ENCODE results near the gene RUBCNL.
A peak's percentile ranks its signal among the peaks of the same experiment; 100 is the strongest.
"Not testable (repeated sequence)": the region's sequence is repeated elsewhere in the genome, so short reads cannot be mapped to it uniquely, and the experiment has no call there.

Gene RUBCNL

GRCh38 chr13:46374710-46375109, 12.3 kb downstream of the RUBCNL start:
- DNase-seq (ENCODE audit: low spot score) = no peak

- no peak for DNase-seq (ENCODE audit: low spot score)
These were observed 13.4 kb downstream of the RUBCNL start for GRCh38 chr13:46373623-46374022.

DNA sequence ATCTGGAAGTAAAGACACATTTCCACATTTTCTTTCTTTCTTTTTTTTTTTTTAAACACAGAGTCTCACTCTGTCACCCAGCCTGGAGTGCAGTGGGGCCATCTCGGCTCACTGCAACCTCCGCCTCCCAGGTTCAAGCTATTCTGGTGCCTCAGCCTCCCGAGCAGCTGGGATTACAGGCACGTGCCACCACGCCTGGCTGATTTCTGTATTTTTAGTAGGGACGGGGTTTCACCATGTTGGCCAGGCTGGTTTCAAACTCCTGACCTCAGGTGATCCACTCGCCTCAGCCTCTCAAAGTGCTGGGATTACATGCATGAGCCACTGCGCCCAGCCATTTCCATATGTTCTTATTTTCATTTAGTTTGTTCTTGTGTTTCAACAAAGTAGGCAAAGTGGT, 14.1 kb downstream of the RUBCNL start:
- not testable (repeated sequence) for DNase-seq (ENCODE audit: low spot score)

- DNase-seq (ENCODE audit: low spot score) = no peak
These were observed 15.0 kb downstream of the RUBCNL start for GRCh38 chr13:46372071-46372470.

DNA sequence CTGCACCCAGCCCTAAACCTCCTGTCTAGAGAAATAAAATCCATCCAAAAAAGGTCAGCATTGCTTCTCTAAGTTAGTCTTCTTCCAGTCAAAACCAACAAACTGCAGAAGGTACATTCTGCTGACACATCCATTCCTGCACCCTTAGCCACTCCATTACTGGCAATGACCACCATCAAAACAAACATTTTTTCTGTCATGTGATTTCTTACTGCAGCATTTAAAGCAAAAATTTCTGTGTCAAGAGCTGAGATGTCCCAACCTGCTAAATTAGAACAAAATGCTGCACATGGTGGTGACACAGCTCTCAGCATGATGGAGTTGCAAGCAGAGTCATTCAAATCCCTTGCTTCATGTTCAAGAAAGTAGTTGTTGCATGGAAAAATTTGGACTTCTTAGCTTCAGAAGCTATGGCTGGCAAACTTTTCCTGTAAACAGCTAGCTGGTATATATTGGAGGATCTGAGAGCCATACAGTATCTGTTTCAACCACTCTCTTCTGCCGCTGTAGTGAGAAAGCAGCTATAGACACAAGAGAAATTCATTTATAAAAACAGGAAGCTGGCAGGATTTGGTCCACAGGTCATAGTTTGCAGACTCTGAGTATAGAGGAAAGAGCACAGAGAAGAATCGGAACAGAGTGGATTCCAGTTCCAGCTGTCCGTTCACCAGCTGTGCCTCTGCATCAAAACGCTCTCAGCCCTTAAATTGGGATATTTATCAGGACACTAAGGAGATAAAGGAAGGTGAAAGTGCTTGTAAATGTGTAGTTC, 17.4 kb downstream of the RUBCNL start:
- no peak for DNase-seq (ENCODE audit: low spot score)

DNA sequence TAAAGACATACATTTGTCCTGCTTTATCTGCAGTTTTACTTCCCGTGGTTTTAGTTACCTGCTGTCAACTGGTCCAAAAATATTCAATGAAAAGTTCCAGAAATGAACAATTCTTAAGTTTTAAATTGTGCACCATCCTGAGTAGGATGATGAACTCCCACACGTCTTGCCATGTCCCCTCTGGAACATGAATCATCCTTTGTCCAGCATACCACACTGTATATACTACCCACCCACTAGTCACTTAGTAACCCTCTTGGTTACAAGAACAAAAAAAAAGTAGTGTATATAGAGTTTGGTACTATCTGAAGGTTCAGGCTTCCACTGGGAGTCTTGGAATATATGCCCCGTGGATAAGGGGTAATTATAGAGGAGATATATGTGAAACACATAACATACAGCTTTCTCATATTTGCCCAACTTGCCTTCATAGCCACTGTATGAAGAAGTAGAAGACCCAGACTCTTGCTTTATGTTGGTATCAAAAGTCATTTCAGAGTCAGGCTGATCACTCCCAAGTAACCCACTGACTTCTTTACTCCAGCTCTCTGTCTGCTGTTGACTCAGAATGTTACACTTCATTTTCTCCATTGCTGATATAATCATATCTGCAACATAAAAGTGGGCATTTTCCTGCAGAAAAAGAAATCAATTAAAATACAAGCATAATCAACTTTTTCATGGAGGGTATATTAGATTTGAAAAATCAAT, 19.3 kb downstream of the RUBCNL start:
- no peak for DNase-seq (ENCODE audit: low spot score)

DNA sequence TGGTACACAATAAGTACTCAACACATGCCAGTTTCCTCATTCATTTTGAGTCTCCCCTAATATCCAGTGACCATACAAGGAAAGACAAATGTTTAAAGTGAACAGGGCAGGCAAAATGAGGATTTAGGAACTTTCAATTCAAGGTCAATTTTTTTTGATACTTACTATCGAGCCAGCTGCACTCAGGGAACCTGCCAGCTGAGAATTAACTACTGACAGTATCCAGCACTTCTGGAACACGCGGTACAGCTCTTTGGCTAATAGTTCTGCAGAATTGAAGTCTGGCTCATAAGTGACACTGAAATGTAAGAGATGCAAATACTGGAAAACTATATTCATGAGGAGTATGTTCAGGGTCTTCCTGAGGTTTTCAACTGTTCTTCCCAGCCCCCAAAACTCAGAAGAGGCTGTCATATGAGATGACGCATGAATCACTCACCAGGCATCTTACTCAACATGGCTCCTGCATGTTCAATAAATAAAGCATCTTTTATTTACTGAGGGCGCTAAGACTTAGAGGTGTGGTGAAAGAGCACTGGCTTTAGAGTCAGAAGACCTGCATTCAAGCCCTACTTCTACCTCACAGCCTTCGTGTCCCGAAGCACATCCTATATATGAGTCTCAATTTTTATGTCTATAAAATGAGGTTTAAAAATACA, 25.6 kb downstream of the RUBCNL start:
- no peak for DNase-seq (ENCODE audit: low spot score)

DNA sequence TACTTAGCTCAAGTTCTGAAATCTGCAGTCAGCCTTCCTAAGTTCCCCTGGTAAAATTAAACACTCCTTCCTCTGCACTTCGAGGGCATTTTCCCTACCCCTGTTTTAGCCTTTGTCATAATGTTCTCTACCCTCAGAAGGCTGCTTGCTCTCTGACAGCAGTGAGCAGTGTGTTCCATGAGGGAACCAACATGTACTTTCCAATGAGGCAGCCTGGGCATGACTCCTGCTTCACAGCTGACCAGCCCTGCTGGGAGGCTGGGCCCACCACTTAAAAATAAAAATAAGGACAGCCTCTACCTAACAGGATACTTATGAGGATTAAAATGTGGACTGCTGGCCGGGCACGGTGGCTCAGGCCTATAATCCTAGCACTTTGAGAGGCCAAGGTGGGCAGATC, 26.4 kb downstream of the RUBCNL start:
- DNase-seq (ENCODE audit: low spot score) = no peak

DNA sequence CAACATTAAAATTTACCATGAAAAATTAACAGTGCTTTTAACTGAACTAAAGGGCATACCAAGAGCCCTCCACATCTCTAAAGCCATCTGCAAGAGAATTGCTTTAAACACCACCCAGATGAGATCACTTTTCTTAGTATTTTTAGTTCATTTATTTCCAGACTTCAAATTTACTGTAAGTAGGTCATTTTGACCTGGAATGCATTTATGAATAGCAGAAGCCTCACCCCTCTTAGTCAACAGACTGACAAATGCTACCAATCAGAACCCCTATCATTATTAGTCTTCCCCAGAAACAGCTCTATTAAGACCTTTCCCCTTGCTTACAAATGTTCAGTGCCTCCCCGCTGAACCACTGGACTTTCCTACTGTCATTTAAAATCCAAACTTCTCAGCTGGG, 27.3 kb downstream of the RUBCNL start:
- no peak for DNase-seq (ENCODE audit: low spot score)

GRCh38 chr13:46355901-46356590, 31.0 kb downstream of the RUBCNL start:
- no peak for DNase-seq (ENCODE audit: low spot score)

- DNase-seq (ENCODE audit: low spot score) = no peak
These were observed 32.0 kb downstream of the RUBCNL start for GRCh38 chr13:46355088-46355468.

DNA sequence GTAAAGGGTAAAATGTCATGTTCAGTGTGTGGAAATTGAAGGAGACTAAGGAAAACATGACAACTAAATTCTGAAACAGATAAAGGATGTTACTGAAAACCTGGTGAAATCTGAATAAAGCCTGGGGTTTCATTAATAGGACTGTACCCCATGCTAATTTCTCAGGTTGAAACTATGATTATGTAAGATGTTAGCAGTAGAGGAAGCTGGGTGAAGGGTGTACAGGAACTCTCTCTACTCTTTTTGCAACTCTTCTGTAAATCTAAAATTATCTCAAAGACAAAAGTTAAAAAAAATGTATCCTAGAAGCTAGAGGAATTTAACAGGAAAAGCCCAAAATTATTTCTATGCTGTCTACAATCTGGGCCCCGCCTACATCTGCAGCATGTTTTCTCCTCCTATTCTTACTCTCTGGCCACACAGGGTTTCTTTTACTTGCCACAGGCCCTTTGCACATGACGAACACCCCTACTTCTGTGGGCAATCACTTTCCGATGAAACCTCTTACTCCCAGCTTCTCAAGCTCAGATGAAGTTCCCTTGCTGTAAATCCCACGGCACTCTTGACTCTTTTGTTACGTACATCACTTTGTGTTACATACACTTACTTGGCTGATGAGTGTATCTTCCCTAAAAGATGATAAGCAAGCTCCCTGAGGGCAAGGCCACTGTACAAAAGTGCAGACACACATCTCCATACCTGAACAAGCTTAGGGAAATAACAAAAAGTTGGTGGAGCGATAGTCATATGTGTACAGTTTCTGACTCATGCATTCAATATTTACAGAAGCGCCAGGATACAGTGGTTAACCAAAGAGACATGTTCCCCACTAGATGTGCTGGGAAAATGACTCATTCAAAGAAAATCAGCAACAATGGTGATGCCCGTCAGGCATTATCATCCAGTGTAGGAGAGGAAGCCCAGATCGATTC, 32.6 kb downstream of the RUBCNL start:
- peak; percentile 29 for DNase-seq (ENCODE audit: low spot score)

DNA sequence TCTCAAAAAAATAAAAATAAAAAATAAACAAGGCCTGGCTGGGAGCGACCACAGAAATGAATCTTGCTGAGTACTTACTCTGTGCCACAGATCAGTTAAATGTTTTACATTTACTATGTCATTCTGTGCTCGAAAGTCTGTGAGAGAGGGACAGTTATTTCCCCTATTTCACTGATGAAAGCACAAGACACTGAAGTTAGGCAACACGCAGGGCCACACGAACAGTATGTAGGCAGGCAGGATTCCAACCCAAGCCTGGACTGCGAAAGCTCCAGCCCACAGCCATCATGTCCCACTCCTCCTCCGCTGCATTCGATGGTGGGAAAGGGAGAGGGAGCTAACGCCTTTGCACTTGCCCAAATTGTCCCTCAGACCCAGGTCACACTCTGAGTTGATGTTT, 34.2 kb downstream of the RUBCNL start:
- DNase-seq (ENCODE audit: low spot score) = no peak

DNA sequence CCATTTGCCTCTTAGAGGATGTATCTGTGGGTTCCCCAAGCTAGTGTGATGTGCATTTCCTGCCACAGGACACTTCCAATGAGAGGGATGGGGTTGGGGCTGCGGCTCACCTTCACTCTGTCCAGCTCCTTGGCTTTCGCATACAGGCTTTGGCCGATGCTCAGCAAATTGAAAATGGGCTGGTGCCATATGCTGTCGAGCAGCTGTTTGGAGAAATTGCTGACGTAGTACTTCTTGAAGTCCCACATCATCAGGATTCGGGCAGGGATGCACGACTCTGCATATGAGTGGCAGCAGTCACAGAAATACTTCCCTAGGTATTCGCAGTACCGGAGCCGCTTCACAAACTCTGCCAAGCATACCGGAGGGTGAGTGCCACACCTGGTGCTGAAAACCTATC, 37.0 kb downstream of the RUBCNL start:
- DNase-seq (ENCODE audit: low spot score) = no peak

GRCh38 chr13:46348961-46349360, 38.1 kb downstream of the RUBCNL start:
- DNase-seq (ENCODE audit: low spot score) = no peak

GRCh38 chr13:46347277-46347676, 39.8 kb downstream of the RUBCNL start:
- no peak for DNase-seq (ENCODE audit: low spot score)

DNA sequence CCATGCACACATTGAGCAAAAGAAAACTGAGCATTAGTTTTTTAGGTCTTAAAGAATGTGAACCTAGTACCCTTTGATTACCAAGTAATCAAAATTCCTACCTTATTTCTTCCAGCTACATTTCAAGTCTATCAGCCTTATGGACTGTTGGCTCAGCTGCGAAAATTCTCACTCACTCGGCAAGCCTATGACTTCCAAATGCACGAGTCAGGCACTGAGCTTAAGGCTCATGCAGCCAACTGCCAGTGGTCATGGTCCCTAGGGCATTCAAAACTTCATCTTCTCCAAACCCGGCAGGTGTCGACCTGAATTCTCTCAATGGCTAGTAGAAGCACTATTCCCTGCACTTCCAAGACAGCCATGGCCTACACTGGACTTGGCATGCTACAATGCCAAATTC, 41.2 kb downstream of the RUBCNL start:
- DNase-seq (ENCODE audit: low spot score) = no peak

- DNase-seq (ENCODE audit: low spot score) = no peak
These were observed 41.7 kb downstream of the RUBCNL start for GRCh38 chr13:46345398-46345797.

GRCh38 chr13:46343279-46343994, 43.6 kb downstream of the RUBCNL start:
- no peak for DNase-seq (ENCODE audit: low spot score)

GRCh38 chr13:46342538-46342937, 44.5 kb downstream of the RUBCNL start:
- DNase-seq (ENCODE audit: low spot score) = no peak
